Spleen (tissue), 7 donors: ENCODE results near the gene FCRL4.

Experiments
- POLR2AphosphoS5 ChIP-seq, 3 donors: sonication (generic); formaldehyde crosslinking; IDR thresholded peaks; one replicate each; pipeline ENCODE4 v1.5.1; 2017; ENCODE audit warnings: antibody characterized with exemption in 3 of 3
- TF ChIP-seq, protein P1 (sequence below), 11 experiments: fragments of 200-600 bp in 7 of 11; fragments of 450-650 bp in 4 of 11; sonication (generic) in 4 of 11; IDR thresholded peaks in 8 of 11; conservative IDR thresholded peaks in 3 of 11; 1 replicate in 7 of 11; 2 replicates in 4 of 11; pipeline versions ENCODE4 v1.4.0 to v1.8.0; 2016 to 2021; ENCODE audit warnings: antibody characterized with exemption in 11 of 11, inconsistent platforms in 4 of 11, mild to moderate bottlenecking in 1 of 11
- donor health status: DM: no; HTN: no; CAD: no; lungs with moderate emphysema.
- donor health status: DM: no; HTN: no; CAD: no.
- donor health status: DM: no; HTN: no; CAD: no.

DNA sequence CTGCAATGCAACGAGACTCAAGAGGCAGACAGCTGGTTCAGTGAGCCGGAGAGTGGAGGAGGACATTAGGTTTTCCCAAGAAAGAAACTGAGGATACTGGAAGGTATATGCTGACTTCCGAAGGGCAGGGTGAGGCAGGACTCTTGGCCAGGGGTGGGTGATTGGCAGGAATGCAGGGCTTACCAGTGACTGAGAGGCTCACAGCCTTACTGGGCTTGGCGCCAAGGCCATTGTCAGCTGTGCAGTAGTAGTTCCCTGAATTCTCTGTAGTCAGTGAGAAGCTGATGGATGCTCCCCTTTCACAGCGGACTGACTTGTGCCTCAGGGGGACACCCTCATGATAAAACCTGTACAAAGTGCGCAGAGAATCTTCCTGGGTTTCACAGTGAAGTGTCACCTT, 55.2 kb downstream of the FCRL4 start:
- TF ChIP-seq, protein P1, sequence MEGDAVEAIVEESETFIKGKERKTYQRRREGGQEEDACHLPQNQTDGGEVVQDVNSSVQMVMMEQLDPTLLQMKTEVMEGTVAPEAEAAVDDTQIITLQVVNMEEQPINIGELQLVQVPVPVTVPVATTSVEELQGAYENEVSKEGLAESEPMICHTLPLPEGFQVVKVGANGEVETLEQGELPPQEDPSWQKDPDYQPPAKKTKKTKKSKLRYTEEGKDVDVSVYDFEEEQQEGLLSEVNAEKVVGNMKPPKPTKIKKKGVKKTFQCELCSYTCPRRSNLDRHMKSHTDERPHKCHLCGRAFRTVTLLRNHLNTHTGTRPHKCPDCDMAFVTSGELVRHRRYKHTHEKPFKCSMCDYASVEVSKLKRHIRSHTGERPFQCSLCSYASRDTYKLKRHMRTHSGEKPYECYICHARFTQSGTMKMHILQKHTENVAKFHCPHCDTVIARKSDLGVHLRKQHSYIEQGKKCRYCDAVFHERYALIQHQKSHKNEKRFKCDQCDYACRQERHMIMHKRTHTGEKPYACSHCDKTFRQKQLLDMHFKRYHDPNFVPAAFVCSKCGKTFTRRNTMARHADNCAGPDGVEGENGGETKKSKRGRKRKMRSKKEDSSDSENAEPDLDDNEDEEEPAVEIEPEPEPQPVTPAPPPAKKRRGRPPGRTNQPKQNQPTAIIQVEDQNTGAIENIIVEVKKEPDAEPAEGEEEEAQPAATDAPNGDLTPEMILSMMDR (IDR thresholded peaks at IDR 0.05 in 8 of 11, conservative IDR thresholded peaks at IDR 0.05 in 3 of 11), result no peak
- TF ChIP-seq POLR2AphosphoS5 (IDR thresholded peaks at IDR 0.05), result no peak
